GM21360 (cell line): Measurements from ENCODE around the gene YBEY.

Experiments
- ATAC-seq: cut with Tn5 transposase; IDR thresholded peaks from one replicate; pipeline ENCODE4 v1.9.1; 2021; ENCODE audit warnings: mild to moderate bottlenecking, moderate library complexity; ENCODE audit not compliant: unreplicated experiment

Gene YBEY

GRCh38 chr21:46325073-46325912, 39.2 kb downstream of the YBEY start:
- no peak for ATAC-seq

GRCh38 chr21:46326110-46326703, 40.1 kb downstream of the YBEY start:
- no peak for ATAC-seq

GRCh38 chr21:46327711-46328110, 41.6 kb downstream of the YBEY start:
- ATAC-seq: no peak

- ATAC-seq: no peak
Measured at GRCh38 chr21:46328151-46328550, 42.0 kb downstream of the YBEY start.

GRCh38 chr21:46329796-46330195, 43.7 kb downstream of the YBEY start:
- no peak for ATAC-seq

GRCh38 chr21:46334351-46335140, 48.4 kb downstream of the YBEY start:
- ATAC-seq: no peak

GRCh38 chr21:46336603-46337002, 50.5 kb downstream of the YBEY start:
- no peak for ATAC-seq

- ATAC-seq: no peak
Measured at GRCh38 chr21:46340998-46341397, 54.9 kb downstream of the YBEY start.

- no peak for ATAC-seq
Measured at GRCh38 chr21:46344219-46344915, 58.2 kb downstream of the YBEY start.

- no peak for ATAC-seq
Measured at GRCh38 chr21:46345861-46346260, 59.7 kb downstream of the YBEY start.

- ATAC-seq: no peak
Measured at GRCh38 chr21:46346296-46347202, 60.4 kb downstream of the YBEY start.

GRCh38 chr21:46347203-46347550, 61.0 kb downstream of the YBEY start:
- no peak for ATAC-seq
